IMR-90 (cell line): Measurements from ENCODE around the gene ZDBF2. TPM values are rescaled to one million over a fixed set of nuclear protein-coding genes. Genes with fewer than 3 reads are reported as not detected.

Experiments
- ATAC-seq: fragments of 200-7000 bp; cut with Tn5 transposase; 2 replicates; pipeline ENCODE4 v1.9.1; 2020; ENCODE audit warnings: low read depth, mild to moderate bottlenecking, moderate library complexity
- BruUV-seq: library from RNA; stranded (reverse); fragments of 400-500 nt; replicated peaks from 2 replicates; lab custom pipeline; 2021; lab: Mats Ljungman, UMichigan
- CTCF ChIA-PET: fragments of 300-600 bp; formaldehyde crosslinking; extraction: SDS; loops from one replicate; lab custom pipeline; 2021; ENCODE audit warnings: antibody characterized with exemption; lab: Yijun Ruan, JAX
- POLR2A ChIA-PET: fragments of 300-600 bp; sonication (Branson Sonifier 250); formaldehyde crosslinking; loops from one replicate; lab custom pipeline; 2022; ENCODE audit warnings: antibody characterized with exemption; ENCODE audit not compliant: unreplicated experiment; lab: Charles Lee
- DNase-seq: peaks from one replicate; pipeline ENCODE4 v3.0.0; 2013
- H2AFZ ChIP-seq: replicated peaks from 2 replicates; pipeline ENCODE3; 2013; ENCODE audit warnings: low read length, mild to moderate bottlenecking; ENCODE audit not compliant: poor library complexity
- H2AK5ac ChIP-seq: 2 replicates; pipeline ENCODE4 v1.6.1; 2013; ENCODE audit warnings: low read depth, low read length, inconsistent platforms
- H2AK9ac ChIP-seq: replicated peaks from 2 replicates; pipeline ENCODE3; 2013; ENCODE audit warnings: mild to moderate bottlenecking, low read depth, low read length, moderate library complexity; ENCODE audit not compliant: poor library complexity
- H2BK120ac ChIP-seq: 2 replicates; pipeline ENCODE4 v1.6.1; 2013; ENCODE audit warnings: low read depth, low read length, inconsistent platforms
- H2BK15ac ChIP-seq: 3 replicates; pipeline ENCODE4 v1.6.1; 2013; ENCODE audit warnings: low read depth, low read length, inconsistent platforms
- H2BK20ac ChIP-seq: 2 replicates; pipeline ENCODE4 v1.6.1; 2013; ENCODE audit warnings: low read depth, mild to moderate bottlenecking, inconsistent platforms, low read length, moderate library complexity
- H2BK5ac ChIP-seq: 2 replicates; pipeline ENCODE4 v1.6.1; 2013; ENCODE audit warnings: mild to moderate bottlenecking, low read depth, low read length, inconsistent platforms; ENCODE audit not compliant: poor library complexity, severe bottlenecking
- H3K14ac ChIP-seq: replicated peaks from 2 replicates; pipeline ENCODE4 v1.6.1; 2013; ENCODE audit warnings: low read depth, low read length, inconsistent platforms
- H3K18ac ChIP-seq: 2 replicates; pipeline ENCODE4 v1.6.1; 2013; ENCODE audit warnings: low read depth, low read length, control low read depth
- H3K23ac ChIP-seq: 2 replicates; pipeline ENCODE4 v1.6.1; 2013; ENCODE audit warnings: low read depth, low read length, inconsistent platforms
- H3K27ac ChIP-seq: 2 replicates; pipeline ENCODE4 v1.5.1; 2013; ENCODE audit warnings: mild to moderate bottlenecking, control low read depth, low read length; ENCODE audit not compliant: insufficient read depth
- H3K27me3 ChIP-seq: 2 replicates; pipeline ENCODE4 v1.6.1; 2013; ENCODE audit warnings: low read length; ENCODE audit not compliant: control insufficient read depth, insufficient read depth
- H3K36me3 ChIP-seq: 2 replicates; pipeline ENCODE4 v1.6.1; 2013; ENCODE audit warnings: low read length, mixed read lengths; ENCODE audit not compliant: control insufficient read depth, insufficient read depth
- H3K4ac ChIP-seq: 2 replicates; pipeline ENCODE4 v1.6.1; 2013; ENCODE audit warnings: low read depth, low read length, inconsistent platforms
- H3K4me1 ChIP-seq: 2 replicates; pipeline ENCODE4 v1.6.1; 2013; ENCODE audit warnings: low read length, mixed read lengths; ENCODE audit not compliant: control insufficient read depth, insufficient read depth
- H3K4me2 ChIP-seq: 2 replicates; pipeline ENCODE4 v1.6.1; 2013; ENCODE audit warnings: low read depth, mild to moderate bottlenecking, control low read depth, low read length, moderate library complexity
- H3K4me3 ChIP-seq: 2 replicates; pipeline ENCODE4 v1.5.1; 2013; ENCODE audit warnings: low read depth, mild to moderate bottlenecking, control low read depth, low read length, moderate library complexity; ENCODE audit not compliant: insufficient read depth
- H3K56ac ChIP-seq: 2 replicates; pipeline ENCODE4 v1.6.1; 2013; ENCODE audit warnings: low read length, inconsistent platforms; ENCODE audit not compliant: insufficient read depth; ENCODE audit errors: extremely low read depth
- H3K79me1 ChIP-seq, 2 experiments: 2 replicates each; pipeline ENCODE4 v1.6.1; 2013; ENCODE audit warnings: low read length in 2 of 2, inconsistent platforms in 1 of 2, low read depth in 1 of 2
- H3K9ac ChIP-seq: 2 replicates; pipeline ENCODE4 v1.6.1; 2013; ENCODE audit warnings: low read depth, low read length, control low read depth
- H3K9me1 ChIP-seq: 2 replicates; pipeline ENCODE4 v1.6.1; 2013; ENCODE audit warnings: low read length, inconsistent platforms; ENCODE audit not compliant: insufficient read depth
- H3K9me3 ChIP-seq: 2 replicates; pipeline ENCODE4 v1.6.1; 2013; ENCODE audit warnings: low read length; ENCODE audit not compliant: control insufficient read depth, insufficient read depth
- H4K20me1 ChIP-seq: 2 replicates; pipeline ENCODE4 v1.6.1; 2013; ENCODE audit warnings: low read length, inconsistent platforms; ENCODE audit not compliant: insufficient read depth
- H4K5ac ChIP-seq: 2 replicates; pipeline ENCODE4 v1.6.1; 2013; ENCODE audit warnings: mild to moderate bottlenecking, low read depth, low read length, control low read depth
- H4K8ac ChIP-seq, 2 experiments: 2 replicates each; pipeline ENCODE4 v1.6.1; 2013; ENCODE audit warnings: low read depth in 2 of 2, low read length in 2 of 2, control low read depth in 1 of 2, inconsistent platforms in 1 of 2
- H4K91ac ChIP-seq: 2 replicates; pipeline ENCODE4 v1.6.1; 2013; ENCODE audit warnings: low read depth, low read length, inconsistent platforms; ENCODE audit not compliant: insufficient read depth
- MAFK ChIP-seq: IDR thresholded peaks from 2 replicates; pipeline ENCODE4 v1.6.1; 2012; ENCODE audit warnings: low read depth, low read length, improper control_type of control experiment
- MAZ ChIP-seq: IDR thresholded peaks from 2 replicates; pipeline ENCODE4 v1.6.1; 2012; ENCODE audit warnings: low read depth, mild to moderate bottlenecking, low read length, improper control_type of control experiment, moderate library complexity, borderline replicate concordance
- dilution Hi-C: fragments of 300-500 bp; cut with HindIII; formaldehyde crosslinking; loops from one replicate; pipeline ENCODE4 v1.14.3; 2018; ENCODE audit warnings: low sequenced_read_pairs; ENCODE audit not compliant: unreplicated experiment
- in situ Hi-C: fragments of 300-500 bp; cut with MboI; formaldehyde crosslinking; loops from 3 replicates; pipeline ENCODE4 v1.14.3; 2019; ENCODE audit warnings: low sequenced_read_pairs, inconsistent platforms, mixed read lengths
- intact Hi-C: fragments of 100-400 bp; cut with micrococcal nuclease; formaldehyde crosslinking; loops from 2 replicates; pipeline ENCODE4 v1.10.0; 2022
- polyA plus RNA-seq, 3 experiments: library from polyadenylated mRNA; depleted of rRNA; stranded (reverse); fragments of >200 nt; gene quantifications; 2 replicates each; pipeline ENCODE4 v1.2.3, GENCODE V29; 2012; ENCODE audit warnings: low replicate concordance in 1 of 3
- total RNA-seq: library from RNA; depleted of rRNA; stranded (reverse); fragments of >200 nt; gene quantifications from 2 replicates; pipeline ENCODE4 v1.2.3, GENCODE V29; 2012

The ZDBF2 gene
- total and polyA plus RNA-seq, 2 of the 4 experiments (the other 2 are of a cell fraction): 1.9 to 10.2 TPM

GRCh38 chr2:206239157-206239556, 35.3 kb upstream of the ZDBF2 start:
- Histone ChIP-seq H2AFZ (no peak overlapping the region), H4K8ac (no peak overlapping the region), H3K14ac (no peak overlapping the region), H3K4me3 (no peak overlapping the region), H3K27me3 (no peaks in the 10 kb centered on the region; the same call in 1 of the 2 replicates), H2AK9ac (no peak overlapping the region), H4K91ac (no peak overlapping the region), H3K23ac (no peak overlapping the region), H3K9me3 (no peaks in the 10 kb centered on the region), H3K18ac (no peak overlapping the region), H3K9me1 (no peaks in the 10 kb centered on the region), H4K20me1 (no peaks in the 10 kb centered on the region), H2AK5ac (no peak overlapping the region), H2BK15ac (no peak overlapping the region), H3K9ac (no peak overlapping the region), H3K4me2 (no peak overlapping the region), H4K5ac (no peak overlapping the region), H2BK5ac (no peak overlapping the region), H2BK20ac (no peak overlapping the region), H3K4ac (no peak overlapping the region), H2BK120ac (no peak overlapping the region), H3K56ac (no peak overlapping the region), H3K79me1 (no peaks in the 10 kb centered on the region), H3K36me3 (no peaks in the 10 kb centered on the region), H3K4me1 (no peaks in the 10 kb centered on the region), H3K27ac (no peak overlapping the region)
- ChIA-PET POLR2A (no interaction called here), CTCF (no interaction called here)
- in situ Hi-C loops (no loop called here), dilution Hi-C loops (no loop called here), intact Hi-C loops (no loop called here)
- DNase-seq (no peak), ATAC-seq (no peak)
- BruUV-seq: no TSS peak
- TF ChIP-seq MAFK: peak; percentile 15; the same call in 1 of the 2 replicates
- TF ChIP-seq MAZ: no peak
